NCI-H524 treated with DMSO at 0.1 percent for 48 hours (cell line): ENCODE data around the gene SMG1.
"Not testable (repeated sequence)": the region's sequence is repeated elsewhere in the genome, so short reads cannot be mapped to it uniquely, and the experiment has no call there.

Experiments
- DNase-seq: peaks from one replicate; lab custom pipeline; 2025; lab: John Stamatoyannopoulos, UW

The SMG1 gene

DNA sequence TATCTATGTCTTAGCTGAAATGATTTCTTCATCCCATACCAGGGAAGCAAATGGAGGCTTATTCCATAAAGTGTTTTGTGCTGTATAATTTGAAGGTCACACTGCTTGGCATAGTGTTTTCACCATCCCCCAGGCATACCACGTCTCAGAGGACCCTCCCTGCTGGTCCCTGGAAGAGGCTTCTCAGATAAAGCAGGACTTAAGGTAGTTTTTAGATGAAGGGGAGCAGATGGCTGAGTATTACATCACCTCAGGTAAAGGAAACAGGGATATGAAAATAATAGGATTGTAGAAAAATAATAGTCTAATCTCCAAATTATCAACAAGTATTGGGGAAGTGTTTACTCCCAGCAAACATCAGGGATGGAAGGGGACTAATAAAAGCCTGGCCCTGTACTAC lies 7.3 kb upstream of the SMG1 start:
- no peak for DNase-seq

DNA sequence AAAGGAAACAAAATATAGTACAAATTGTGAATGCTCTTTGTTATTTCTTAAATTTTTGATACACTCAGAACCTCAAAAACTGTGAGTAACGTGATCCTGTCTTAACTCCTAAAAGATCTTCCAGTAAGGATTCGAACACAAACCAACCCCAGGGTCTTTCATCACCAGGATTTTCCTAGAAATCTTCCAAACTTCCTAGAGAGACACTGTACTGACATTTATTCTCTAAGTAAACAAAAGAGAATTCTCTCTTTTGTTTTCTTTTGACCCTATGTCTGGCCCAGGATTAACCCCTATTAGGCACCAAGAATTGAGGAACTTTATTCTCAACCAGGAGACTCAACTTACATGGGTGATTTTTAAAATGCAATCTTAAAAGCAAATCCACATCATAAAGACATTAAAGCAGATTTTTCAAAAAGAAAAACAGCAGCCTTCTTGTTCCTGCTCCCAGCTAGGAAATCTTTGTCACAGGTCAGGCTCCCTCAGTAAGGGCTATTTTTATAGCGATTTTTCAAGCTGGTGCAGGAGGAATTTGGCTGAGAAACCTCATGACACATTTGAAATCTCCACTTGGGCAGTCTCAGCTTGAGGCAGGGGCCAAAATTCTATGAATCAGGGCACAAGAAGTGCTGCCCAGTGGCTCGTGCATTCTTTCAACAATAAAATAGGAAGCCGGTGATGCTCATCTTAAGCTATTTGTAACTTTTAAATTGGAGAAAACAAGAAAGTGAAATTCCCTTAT lies 6.2 kb upstream of the SMG1 start:
- DNase-seq = no peak

DNA sequence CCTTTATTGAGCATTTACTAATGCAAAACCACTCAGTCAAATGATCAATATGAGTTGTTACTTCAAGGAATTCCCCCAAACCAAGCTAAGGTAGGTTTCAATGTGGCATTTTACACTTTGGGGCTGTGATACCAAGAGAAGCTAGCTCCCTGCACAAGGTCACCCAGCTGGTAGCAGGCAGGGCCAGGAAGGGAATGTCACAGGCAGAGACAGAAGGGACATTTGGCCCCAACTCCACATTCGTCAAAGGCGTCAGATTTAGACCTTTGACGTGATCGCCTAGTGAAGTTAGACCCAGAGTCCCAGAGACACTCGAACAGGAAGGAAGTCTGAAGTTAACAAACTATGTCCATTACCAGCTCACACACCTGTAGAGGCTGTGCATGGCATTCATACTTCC lies 5.5 kb upstream of the SMG1 start:
- DNase-seq = no peak

DNA sequence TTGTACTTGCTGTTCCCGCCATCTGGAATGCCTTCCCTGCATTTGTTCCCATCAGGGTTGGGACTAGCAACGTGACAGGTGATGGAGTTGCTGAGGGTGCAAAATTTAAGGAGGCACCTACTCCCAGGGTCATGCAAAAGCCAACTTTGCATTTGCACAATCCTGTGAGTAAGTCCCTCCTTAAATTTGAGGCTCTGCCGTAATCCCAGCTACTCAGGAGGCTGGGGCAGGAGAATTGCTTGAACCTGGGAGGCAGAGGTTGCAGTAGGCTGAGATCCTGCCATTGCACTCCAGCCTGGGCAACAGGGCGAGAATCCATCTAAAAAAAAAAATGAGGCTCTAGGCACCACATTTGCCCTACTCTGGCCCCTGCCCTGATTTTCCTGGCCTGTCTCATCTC lies 3.9 kb upstream of the SMG1 start:
- DNase-seq = not testable (repeated sequence)

DNA sequence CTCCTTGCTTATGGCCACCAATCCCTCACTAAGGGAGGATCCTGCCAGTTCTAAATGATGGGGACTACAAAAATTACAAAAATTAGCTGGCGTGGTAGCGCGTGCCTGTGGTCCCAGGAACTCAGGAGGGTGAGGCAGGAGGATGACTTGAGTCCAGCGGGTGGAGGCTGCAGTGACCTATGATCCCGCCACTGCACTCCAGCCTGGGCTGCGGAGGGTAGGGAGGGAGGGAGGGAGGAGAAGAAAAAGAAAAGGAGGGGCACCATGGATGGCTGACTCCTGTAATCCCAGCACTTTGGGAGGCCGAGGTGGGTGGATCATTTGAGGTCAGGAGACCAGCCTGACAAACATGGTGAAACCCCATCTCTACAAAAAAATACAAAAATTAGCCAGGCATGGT lies 1.9 kb upstream of the SMG1 start:
- DNase-seq = not testable (repeated sequence)

DNA sequence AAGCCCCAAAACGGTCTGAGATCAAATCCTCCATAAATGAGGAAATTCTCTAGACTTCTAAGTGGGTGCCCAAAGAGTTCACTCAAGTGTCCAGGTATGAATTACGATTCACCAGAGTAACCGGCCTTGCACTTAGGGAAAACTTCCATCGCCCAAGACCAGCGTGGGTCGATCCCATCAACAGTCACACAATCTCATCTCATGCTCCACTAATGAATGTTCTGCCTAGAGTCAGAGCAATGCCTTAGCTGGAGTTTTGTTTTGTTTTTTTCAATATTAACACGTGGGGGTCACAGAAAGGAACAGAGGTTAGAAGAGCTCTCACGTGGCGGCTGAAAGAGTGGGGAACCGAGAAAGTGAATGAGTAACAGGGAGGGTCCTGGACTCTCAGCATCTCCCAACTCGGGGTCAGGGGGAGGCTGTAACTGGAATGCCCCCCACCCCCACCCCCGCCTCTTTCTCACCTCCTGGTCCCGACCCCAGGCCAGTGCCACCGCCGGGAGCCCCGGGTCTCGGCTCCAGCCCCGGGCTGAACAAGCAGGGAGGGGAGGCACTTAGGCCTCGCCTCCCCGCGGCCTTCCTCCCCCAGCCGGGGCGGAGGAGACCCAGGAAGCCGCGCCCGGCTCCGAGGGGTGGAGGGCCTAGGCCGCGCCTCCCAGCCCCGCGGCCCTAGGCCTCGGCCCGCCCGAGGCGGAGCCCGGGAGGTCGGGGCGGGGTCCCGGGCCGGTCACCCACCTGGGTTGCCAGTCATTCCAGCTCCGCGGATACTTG lies 808 bp downstream of the SMG1 start:
- DNase-seq = not testable (repeated sequence)

DNA sequence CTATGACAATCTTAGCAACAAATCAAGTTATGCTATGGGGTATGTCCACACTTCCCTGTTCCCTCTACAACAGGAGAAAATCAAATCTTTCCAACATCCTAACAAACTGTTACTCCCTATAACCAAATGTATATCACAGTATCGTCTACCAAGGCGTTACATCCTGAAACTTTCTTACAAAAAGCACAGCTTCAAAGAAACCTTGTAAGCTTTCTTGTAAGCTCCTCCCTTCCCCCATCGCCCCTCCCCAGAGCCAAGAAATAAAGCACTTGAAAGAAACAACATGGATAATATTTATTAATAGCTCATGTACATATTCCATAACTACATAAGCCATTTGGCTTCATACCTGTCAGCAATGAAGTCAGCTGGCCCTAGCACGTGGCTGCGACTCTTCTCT lies 2.3 kb downstream of the SMG1 start:
- not testable (repeated sequence) for DNase-seq

DNA sequence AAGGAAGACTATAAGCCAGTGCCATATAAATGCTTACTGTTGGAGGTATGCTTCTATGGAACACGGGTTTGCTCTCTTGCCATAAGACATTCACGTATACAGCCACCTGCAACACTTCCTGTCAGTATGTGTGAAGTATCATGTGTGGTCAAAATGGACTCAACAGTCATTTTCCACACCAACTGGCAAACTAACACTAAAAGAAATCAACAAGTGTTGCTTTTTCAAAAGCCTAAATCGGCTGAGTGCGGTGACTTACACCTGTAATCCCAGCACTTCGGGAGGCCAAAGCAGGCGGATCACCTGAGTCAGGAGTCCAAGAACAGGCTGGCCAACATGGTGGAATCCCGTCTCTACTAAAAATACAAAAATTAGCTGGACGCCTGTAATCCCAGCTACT lies 3.1 kb downstream of the SMG1 start:
- DNase-seq = not testable (repeated sequence)

DNA sequence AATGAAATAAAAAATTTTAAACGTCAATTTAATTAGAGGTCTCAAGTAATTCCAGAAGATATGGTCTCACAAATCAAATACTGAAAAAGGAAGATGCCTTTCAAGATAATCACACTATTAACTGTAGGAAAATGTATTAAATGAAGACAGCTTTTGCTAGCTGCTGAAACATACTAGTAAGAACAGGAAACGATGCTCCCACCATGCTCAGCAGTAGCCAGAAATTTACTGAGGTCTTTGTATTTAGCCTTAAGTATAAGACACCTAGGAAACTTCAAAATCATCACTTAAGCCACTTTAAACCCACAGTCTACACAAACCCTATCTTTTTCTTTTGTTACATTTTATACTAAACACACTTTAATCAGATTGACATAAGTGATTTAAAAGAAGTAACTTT lies 16.6 kb downstream of the SMG1 start:
- DNase-seq = not testable (repeated sequence)

DNA sequence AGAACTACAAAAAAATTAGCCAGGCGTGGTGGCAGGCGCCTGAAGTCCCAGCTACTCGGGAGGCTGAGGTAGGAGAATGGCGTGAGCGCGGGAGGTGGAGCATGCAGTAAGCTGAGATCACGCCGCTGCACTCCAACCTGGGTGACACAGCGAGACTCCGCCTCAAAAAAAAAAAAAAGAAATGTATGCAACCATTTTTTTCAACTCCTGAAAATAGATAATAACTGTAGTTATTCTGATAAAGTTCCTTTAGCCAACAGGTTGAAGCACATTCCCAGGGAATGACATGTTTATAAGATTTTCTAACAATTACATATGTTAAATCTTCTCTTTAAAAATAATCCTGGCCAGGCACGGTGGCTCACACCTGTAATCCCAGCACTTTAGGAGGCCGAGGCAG lies 17.5 kb downstream of the SMG1 start:
- not testable (repeated sequence) for DNase-seq

DNA sequence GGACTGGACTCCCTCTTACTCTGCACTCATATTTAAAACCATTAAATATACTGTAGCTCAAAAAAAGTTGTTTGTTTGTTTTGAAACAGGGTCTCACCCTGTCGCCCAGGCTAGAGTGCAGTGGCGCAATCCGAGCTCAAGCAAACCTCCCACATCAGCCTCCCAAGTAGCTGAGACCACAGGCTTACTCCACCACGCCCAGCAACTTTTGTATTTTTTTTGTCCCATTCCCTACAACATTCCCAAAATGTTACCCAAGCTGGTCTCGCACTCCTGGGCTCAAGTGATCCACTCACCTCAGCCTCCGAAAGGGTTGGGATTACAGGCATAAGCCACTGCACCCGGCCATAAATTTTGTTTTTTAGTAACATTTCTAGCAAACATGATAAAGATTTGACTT lies 23.4 kb downstream of the SMG1 start:
- DNase-seq = not testable (repeated sequence)

DNA sequence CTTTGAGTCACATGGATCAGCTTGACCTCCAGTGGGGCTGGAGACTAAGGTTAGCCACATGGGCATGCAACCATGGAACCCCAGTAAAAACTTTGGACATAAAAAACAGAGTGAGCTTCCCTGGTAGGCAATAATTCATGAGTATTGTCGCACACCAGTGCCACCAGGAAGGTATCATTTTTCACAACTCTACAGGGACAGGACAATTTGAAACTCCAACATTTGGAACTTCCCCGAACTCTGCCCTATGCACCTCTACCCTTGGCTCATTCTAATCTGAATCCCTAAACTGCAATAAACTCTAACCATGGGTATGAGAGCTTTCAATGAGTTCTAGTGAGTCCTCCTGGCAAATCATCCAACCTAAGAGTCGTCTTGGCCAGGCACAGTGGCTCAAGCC lies 24.2 kb downstream of the SMG1 start:
- not testable (repeated sequence) for DNase-seq

DNA sequence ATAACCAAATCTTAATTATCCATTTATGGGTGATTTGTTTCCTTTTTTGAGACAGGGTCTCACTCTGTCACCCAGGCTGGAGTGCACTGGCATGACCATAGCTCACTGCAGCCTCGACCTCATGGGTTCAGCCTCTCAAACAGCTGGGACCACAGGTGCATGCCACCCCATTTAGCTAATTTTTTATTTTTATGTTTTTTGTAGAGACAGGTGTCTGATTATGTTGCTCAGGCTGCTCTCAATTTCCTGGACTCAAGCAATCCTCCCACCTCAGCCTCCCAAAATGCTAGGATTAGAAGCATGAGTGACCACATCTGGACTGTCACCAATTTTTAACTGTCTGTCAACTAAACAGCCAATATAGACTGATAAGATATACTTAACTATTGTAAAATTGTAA lies 25.0 kb downstream of the SMG1 start:
- not testable (repeated sequence) for DNase-seq

DNA sequence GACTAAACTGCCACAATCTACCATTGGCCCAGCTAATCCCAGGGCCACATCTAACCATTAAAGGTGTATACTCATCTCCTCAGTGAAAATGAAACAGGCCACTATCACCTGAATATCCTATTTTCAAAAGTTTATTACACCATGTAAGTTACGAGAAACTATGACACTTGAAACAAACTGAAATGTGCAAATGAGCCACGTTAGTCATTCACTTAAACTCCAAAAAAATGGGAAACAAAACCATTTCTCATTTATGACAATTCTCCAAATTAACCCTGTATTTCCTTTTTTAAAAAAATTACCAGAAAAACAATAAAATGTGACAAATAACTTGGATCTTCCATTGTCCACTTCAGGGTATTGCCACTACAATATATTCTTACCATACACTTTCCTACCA lies 41.8 kb downstream of the SMG1 start:
- DNase-seq = not testable (repeated sequence)

DNA sequence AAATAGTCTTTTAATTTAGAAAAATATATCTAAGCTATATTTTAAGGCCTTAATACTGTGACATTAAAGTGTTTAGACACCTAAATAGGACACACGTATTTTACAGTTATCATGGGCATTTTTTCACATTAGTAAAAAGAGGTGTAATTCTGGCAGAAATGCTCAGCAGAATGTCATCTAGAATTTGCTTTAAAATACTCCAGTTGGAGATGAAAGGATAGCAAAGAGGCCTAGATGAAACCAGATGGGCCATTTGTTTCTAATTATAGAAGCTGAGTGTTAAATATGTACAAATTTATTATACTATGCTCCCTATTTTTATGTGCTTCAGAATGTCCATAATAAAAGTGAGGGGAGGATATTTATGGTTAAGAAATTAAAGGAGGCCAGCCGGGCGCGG lies 48.5 kb downstream of the SMG1 start:
- not testable (repeated sequence) for DNase-seq

DNA sequence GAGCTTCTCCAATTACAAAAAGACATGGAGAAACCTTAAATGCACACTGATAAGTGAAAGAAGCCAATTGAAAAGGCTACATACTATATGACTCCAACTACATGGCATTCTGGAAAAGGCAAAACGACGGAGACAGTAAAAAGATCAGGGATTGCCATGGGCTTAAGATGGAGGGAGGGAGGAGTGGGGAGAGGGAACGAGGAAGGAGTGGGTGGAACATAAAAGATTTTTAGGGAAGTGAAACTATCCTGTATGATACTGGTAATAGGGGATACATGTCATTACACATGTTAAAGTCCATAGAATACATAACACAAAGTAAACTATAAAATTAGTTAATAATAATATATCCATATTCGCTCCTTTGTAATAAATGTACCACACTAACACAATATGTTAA lies 48.9 kb downstream of the SMG1 start:
- not testable (repeated sequence) for DNase-seq

DNA sequence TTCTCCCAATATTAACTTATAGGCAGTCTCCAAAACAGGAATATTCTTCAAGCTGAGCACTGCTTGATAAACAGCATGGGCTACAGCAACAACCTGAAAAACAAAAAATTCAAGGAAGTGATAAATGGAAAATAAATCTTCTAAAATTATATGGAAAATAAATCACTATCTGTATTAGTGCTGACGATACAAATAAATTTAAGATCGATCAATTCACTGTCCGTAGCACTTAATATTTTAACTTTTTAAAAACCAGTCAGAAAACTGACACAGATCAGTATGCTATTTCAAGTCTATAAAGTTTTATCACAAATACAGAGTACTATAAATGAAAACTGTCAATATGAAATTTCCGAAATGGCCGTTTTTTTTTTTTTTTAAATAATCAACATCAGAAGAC lies 49.9 kb downstream of the SMG1 start:
- DNase-seq = not testable (repeated sequence)

DNA sequence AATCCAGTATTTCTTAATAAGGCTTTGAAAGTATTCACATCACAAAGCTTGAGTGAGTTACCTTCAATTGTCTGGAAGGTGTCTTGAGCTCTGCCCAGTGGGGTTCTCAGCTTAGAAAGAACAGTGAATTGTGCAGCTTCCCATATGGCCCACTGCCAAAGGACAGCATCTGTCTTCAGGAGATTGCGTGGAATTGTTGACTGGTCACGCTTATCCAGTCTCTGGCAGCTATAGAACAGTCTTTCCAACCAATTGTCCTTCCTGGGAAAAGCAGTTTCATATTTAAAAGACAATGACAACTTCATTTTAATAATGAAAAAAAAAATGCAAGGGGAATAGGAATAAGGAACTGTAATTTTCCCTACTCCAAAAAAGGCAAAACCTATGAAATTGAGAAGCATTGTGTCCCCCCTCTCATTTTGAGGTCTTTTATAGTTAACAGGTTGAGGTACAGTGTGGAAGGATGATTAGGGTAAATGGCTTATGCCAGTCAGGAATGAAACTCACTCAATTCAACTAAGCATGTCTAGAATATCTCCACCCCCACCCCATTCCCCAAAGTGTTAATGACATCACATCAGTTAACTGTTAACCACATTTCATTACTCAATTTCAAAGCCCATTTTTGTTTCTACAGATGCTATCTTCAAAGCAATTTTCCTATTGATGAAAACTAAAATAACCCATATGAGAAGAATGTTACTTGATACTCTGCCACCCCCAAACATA lies 57.0 kb downstream of the SMG1 start:
- DNase-seq = not testable (repeated sequence)

DNA sequence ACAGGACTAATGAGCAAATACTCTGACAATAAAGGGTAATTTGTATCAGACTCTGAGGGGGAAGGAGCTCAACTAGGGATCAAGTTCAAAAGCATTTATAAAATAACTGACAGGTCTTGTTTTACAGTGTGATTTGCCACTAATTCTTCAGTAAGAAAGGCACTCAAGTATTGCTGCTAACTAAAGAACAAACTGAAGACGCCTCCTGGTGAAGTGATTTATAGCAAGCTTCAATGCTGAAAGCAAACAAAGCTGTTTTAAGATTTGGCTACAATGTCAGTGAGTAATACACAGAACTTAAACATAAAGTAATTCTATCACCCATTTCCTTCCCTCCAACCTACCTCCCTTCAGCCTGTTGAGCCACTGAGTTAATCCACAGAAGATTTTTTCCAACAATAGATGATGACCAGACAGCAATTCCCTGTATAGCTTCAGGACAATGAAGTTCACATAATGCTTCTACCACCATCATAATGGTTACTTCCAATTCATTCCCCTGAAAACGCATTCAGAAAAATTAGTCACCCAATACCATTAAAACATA lies 59.9 kb downstream of the SMG1 start:
- DNase-seq = not testable (repeated sequence)

DNA sequence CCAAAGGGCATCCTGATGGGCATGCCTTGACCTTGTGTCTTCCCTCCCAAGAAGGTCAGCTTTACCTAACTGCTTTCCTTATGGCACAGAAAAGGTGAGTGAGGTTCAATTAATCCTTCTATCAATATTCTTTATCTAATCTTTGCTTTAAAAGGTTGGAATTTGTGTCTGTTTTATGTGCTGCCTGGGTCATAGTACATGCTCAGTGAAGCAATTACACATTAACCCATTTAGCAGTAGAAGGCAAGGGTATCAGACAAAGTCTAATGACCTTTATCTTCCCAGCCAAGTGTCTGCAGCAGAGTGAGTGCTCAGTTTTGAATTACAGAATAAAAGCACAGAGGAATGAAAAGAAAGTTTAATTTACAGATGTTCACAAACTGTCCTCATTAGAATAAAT lies 63.3 kb downstream of the SMG1 start:
- DNase-seq = not testable (repeated sequence)

DNA sequence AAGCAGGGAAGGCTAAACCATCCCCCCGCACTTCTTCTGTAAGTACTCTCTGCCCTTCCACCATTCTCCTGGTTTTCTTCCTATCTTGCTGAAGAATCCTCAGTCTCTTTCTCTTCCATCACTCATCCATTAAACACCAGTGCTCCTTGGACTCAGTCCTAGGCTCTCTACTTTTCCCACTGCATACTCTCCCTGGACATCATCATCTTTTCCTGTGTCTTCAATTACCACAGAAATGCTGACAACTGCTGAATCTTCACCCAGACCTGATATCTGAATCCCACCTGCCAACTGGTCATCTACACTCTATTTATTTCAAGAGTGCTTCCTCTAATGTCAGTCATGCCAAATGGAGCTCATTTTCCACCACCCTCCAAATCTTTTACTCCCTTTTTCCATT lies 71.0 kb downstream of the SMG1 start:
- DNase-seq = no peak

DNA sequence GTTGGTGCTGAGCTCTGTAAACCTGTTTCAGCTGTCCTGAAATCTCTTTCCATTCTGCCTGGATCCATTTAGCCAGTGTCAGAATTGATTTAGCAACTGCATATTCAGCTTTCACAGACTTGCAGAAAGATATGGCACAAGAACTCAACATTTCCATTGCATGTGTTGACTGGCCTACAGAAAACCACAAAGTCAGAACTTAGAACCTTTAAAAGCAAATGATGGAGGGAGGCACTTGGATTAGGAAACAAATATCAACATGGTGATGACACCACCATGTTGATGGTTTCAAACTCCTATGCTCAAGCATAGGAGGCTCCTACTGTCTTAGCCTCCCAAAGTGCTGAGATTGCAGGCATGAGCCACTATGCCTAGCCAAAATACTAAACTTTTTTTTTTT lies 72.5 kb downstream of the SMG1 start:
- no peak for DNase-seq

DNA sequence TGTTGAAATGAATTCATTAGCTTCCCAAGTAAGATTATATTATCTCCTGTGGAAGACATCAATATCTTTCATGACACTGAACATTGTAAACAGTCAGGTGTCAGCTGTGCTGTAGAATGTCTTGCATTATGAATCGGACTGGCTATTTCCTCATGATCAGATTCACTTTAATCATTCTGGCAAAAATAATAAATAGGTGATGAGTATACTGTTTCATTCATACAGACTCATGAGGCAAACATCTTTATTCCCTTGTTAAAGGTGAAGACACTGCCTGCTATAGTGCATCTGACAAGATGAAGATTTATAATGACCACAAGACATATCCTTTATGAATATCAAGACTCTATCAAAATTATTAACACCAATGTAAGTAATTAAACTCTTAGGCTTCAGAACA lies 73.6 kb downstream of the SMG1 start:
- no peak for DNase-seq
